Measurements from ENCODE around the gene CATSPERZ. TPM values are rescaled to one million over a fixed set of nuclear protein-coding genes. Genes with fewer than 3 reads are reported as not detected.
A peak's percentile ranks its signal among the peaks of the same experiment; 100 is the strongest.

Gene CATSPERZ
- total and polyA plus RNA-seq, 10 donors, result 0.09 to 0.48 TPM; not detected in 8

DNA sequence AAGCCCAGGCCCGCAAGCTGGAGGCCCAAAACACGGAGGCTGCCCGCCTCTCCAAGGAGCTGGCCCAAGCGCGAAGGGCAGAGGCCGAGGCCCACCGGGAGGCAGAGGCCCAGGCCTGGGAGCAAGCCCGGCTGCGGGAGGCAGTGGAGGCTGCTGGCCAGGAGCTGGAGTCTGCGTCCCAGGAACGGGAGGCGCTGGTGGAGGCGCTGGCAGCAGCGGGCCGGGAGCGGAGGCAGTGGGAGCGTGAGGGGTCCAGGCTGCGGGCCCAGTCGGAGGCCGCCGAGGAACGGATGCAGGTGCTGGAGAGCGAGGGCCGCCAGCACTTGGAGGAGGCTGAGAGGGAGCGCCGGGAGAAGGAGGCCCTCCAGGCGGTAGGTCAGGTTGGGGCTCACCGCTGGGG lies 44.6 kb downstream of the CATSPERZ start:
- no peak for DNase-seq
- peaks cover 0 to 77% (median 33%) of the 10 kb centered on the region in 6 donors for H3K36me3 ChIP-seq
- 93 to 96% (median 95%) methylated on average over 28 of the region's 28 CpGs for WGBS, 5 donors
- H3K27ac ChIP-seq, result no peak overlapping the region
- peaks cover 0 to 5% (median 0%) of the 10 kb centered on the region in 7 donors for H3K27me3 ChIP-seq (replicated peaks in 1 of 7)
- peaks cover 14 to 88% (median 40%) of the 10 kb centered on the region in 6 donors for H3K4me1 ChIP-seq
- intact Hi-C loops (cut with DNase I; ENCODE audit: low total_unique reads), result no loop called here
- no peak overlapping the region for H3K4me3 ChIP-seq
- TF ChIP-seq POLR2AphosphoS5 (IDR thresholded peaks at IDR 0.05), result peak in 1 of 3 donors; percentile 51
- TF ChIP-seq POLR2A (IDR thresholded peaks at IDR 0.05), result no peak
- no peaks in the 10 kb centered on the region for H3K9me3 ChIP-seq

DNA sequence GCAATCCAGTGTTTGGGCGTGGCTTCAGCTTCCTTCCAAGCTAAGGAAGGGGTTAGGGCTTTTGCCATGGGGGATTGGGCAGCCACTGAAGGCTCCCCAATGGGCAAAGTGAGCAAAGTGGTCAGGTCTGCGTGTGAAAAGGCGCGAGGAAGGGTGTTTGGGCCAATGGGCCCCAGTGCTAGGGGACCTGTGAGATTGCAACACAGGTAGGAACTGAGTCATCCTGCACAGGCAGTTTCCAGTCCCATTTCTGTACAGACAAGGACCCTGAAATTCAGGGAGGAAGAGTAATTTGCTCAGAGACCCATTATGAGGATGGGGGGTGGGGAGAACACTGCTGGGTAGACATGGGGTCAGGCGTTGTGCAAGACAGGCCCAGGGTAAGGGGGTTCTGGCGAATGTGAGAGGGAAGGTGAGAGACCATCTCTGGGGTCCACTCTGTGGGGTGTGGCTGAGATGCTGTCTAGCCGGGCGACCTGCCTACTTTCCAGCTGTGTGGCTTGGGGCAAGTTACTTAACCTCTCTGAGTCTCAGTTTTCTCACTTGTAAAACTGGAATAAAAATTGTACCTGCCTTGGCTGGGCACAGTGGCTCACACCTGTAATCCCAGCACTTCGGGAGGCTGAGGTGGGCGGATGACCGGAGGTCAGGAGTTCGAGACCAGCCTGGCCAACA lies 47.2 kb downstream of the CATSPERZ start:
- WGBS, 5 donors, result 72 to 91% (median 85%) methylated on average over 12 of the region's 12 CpGs
- Histone ChIP-seq H3K36me3 (peaks cover 0 to 91% (median 35%) of the 10 kb centered on the region in 6 donors), H3K4me1 (peaks cover 1 to 74% (median 17%) of the 10 kb centered on the region in 6 donors), H3K27me3 (replicated peaks in 1 of 7) (no peaks in the 10 kb centered on the region), H3K4me3 (no peak overlapping the region), H3K27ac (peak overlapping the region in 4 of 8 donors; percentile 20 to 70 (median 48)), H3K9me3 (no peaks in the 10 kb centered on the region)
- intact Hi-C loops (cut with DNase I; ENCODE audit: low total_unique reads), result no loop called here
- TF ChIP-seq, protein P1, sequence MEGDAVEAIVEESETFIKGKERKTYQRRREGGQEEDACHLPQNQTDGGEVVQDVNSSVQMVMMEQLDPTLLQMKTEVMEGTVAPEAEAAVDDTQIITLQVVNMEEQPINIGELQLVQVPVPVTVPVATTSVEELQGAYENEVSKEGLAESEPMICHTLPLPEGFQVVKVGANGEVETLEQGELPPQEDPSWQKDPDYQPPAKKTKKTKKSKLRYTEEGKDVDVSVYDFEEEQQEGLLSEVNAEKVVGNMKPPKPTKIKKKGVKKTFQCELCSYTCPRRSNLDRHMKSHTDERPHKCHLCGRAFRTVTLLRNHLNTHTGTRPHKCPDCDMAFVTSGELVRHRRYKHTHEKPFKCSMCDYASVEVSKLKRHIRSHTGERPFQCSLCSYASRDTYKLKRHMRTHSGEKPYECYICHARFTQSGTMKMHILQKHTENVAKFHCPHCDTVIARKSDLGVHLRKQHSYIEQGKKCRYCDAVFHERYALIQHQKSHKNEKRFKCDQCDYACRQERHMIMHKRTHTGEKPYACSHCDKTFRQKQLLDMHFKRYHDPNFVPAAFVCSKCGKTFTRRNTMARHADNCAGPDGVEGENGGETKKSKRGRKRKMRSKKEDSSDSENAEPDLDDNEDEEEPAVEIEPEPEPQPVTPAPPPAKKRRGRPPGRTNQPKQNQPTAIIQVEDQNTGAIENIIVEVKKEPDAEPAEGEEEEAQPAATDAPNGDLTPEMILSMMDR (IDR thresholded peaks at IDR 0.05 in 8 of 11, conservative IDR thresholded peaks at IDR 0.05 in 3 of 11), result no peak
- TF ChIP-seq POLR2A (IDR thresholded peaks at IDR 0.05), result no peak
- no peak for TF ChIP-seq POLR2AphosphoS5 (IDR thresholded peaks at IDR 0.05)
- no peak for DNase-seq

DNA sequence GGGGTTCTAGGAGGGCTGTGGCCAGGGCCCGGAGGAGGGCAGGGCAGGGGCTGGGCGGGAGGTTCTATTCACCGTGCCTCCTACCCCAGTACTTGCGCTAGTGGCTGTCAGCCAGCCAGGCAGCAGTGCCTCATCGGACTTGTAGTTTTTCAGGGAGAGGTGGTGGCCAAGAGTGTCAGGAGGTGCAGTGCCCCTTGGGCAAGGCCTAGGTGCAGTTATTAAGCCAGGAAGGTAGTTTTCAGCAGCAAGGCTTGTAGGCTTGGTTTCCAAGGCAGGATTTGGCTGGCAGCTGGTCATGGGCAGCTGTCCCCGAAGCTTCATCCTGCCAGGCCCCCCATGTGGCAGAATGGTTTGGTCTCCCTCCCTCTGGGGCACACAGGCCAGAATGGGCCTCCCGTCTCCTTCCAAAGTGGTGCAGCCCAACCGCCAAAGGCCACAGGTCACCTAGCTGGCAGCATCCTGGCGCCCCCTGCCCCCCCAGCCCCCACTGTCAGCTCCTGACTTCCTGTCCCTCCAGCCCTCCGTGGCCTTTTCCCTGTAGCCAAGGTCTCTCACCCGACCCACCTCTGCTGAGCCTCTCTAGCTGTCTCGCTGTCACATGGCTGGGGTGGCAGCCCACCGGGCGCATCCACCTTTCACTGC lies 48.3 kb downstream of the CATSPERZ start:
- Histone ChIP-seq H3K4me3 (no peak overlapping the region), H3K36me3 (peaks cover 0 to 96% (median 43%) of the 10 kb centered on the region in 6 donors), H3K9me3 (no peaks in the 10 kb centered on the region), H3K4me1 (peaks cover 0 to 72% (median 10%) of the 10 kb centered on the region in 6 donors), H3K27ac (no peak overlapping the region), H3K27me3 (replicated peaks in 1 of 7) (no peaks in the 10 kb centered on the region)
- DNase-seq, result no peak
- intact Hi-C loops (cut with DNase I; ENCODE audit: low total_unique reads), result no loop called here
- TF ChIP-seq POLR2AphosphoS5 (IDR thresholded peaks at IDR 0.05) (no peak), POLR2A (IDR thresholded peaks at IDR 0.05) (no peak)
- TF ChIP-seq, protein P1 (IDR thresholded peaks at IDR 0.05 in 8 of 11, conservative IDR thresholded peaks at IDR 0.05 in 3 of 11), result no peak
- WGBS, 5 donors, result 51 to 81% (median 73%) methylated on average over 10 to 14 of the region's 14 CpGs

DNA sequence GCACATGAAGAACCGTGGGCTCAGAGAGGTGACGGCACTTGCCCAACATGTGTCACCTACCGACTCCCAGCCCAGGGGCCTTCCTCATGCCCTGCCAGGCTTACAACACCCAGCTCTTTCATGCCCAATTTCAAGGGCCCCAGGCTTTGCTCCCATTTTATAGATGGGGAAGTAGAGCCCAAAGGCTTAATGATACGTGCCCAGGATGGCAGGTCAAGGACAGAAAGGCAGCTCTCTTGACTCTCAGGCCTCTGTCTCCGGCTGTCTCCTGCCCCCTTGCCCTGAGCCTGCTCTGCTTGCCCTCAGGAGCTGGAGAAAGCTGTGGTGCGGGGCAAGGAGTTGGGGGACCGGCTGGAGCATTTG lies 48.8 kb downstream of the CATSPERZ start:
- Histone ChIP-seq H3K27me3 (replicated peaks in 1 of 7) (no peaks in the 10 kb centered on the region), H3K4me1 (peaks cover 0 to 72% (median 11%) of the 10 kb centered on the region in 6 donors), H3K4me3 (no peak overlapping the region), H3K36me3 (peaks cover 0 to 96% (median 41%) of the 10 kb centered on the region in 6 donors), H3K27ac (no peak overlapping the region), H3K9me3 (no peaks in the 10 kb centered on the region)
- intact Hi-C loops (cut with DNase I; ENCODE audit: low total_unique reads), result no loop called here
- no peak for DNase-seq
- TF ChIP-seq, protein P1 (IDR thresholded peaks at IDR 0.05 in 8 of 11, conservative IDR thresholded peaks at IDR 0.05 in 3 of 11), result no peak
- TF ChIP-seq POLR2AphosphoS5 (IDR thresholded peaks at IDR 0.05) (no peak), POLR2A (IDR thresholded peaks at IDR 0.05) (no peak)
- 70 to 84% (median 81%) methylated on average over 7 of the region's 7 CpGs for WGBS, 5 donors

Measured in spleen (tissue), 11 donors.